HepG2 (cell line): ENCODE measurements around the gene GPATCH11. TPM values are rescaled to one million over a fixed set of nuclear protein-coding genes. Genes with fewer than 3 reads are reported as not detected.

Source experiments
- ATAC-seq: fragments of 200-7000 bp; cut with Tn5 transposase; 3 replicates; pipeline ENCODE4 v1.9.1; 2020; ENCODE audit warnings: mild to moderate bottlenecking, moderate library complexity
- BruUV-seq: library from RNA; stranded (reverse); fragments of 400-500 nt; replicated peaks from 2 replicates; lab custom pipeline; 2021; lab: Mats Ljungman, UMichigan
- CTCF ChIA-PET: fragments of 300-600 bp; formaldehyde crosslinking; extraction: SDS; loops from one replicate; lab custom pipeline; 2021; ENCODE audit warnings: low total read pairs, inconsistent platforms, low intra/inter-chr PET ratio; lab: Yijun Ruan, JAX
- POLR2A ChIA-PET: fragments of 350-600 bp; sonication (Branson Sonifier 250); formaldehyde crosslinking; loops from one replicate; lab custom pipeline; 2020; ENCODE audit warnings: antibody characterized with exemption, inconsistent platforms; lab: Yijun Ruan, JAX
- DNase-seq: peaks from one replicate; pipeline ENCODE4 v3.0.0-alpha.2; 2015; ENCODE audit warnings: low spot score
- FAIRE-seq: peaks from 3 replicates; lab custom pipeline; 2011; peaks lifted over from hg19 to GRCh38; lab: Jason Lieb, UNC
- H2AFZ ChIP-seq: one replicate; pipeline ENCODE4 v1.6.1; 2011; ENCODE audit warnings: low read length, inconsistent platforms
- H3K27ac ChIP-seq: fragments of 300-600 bp; 3 replicates; pipeline ENCODE4 v1.8.0; 2011; ENCODE audit warnings: mixed run types, mild to moderate bottlenecking, mixed read lengths, low read length, inconsistent platforms; ENCODE audit not compliant: insufficient read depth; ENCODE audit errors: extremely low read length
- H3K27me3 ChIP-seq, 2 experiments: fragments of 200-600 bp in 1 of 2; 2 replicates in 1 of 2; 3 replicates in 1 of 2; pipeline versions ENCODE4 v1.6.0 to v1.8.0; 2011; ENCODE audit warnings: low read length in 2 of 2, mild to moderate bottlenecking in 2 of 2, moderate library complexity in 2 of 2, inconsistent platforms in 1 of 2; ENCODE audit not compliant: insufficient read depth in 2 of 2, control insufficient read depth in 1 of 2
- H3K36me3 ChIP-seq, 2 experiments: fragments of 200-600 bp in 1 of 2; replicated peaks in 1 of 2; 2 replicates in 1 of 2; 3 replicates in 1 of 2; pipeline versions ENCODE4 v1.5.1 to v1.8.0; 2011; ENCODE audit warnings: low read length in 2 of 2, inconsistent platforms in 1 of 2; ENCODE audit not compliant: insufficient read depth in 2 of 2, control insufficient read depth in 1 of 2
- H3K4me1 ChIP-seq: 2 replicates; pipeline ENCODE4 v1.5.1; 2012; ENCODE audit warnings: low read length, inconsistent platforms; ENCODE audit not compliant: insufficient read depth
- H3K4me2 ChIP-seq: 2 replicates; pipeline ENCODE4 v1.6.0; 2011; ENCODE audit warnings: low read depth, low read length, inconsistent platforms
- H3K4me3 ChIP-seq, 3 experiments: fragments of 200-600 bp in 1 of 3; sonication (generic), shearing (Covaris generic) in 1 of 3; replicated peaks in 1 of 3; 2 replicates each; pipeline ENCODE4 v1.5.1; 2011 to 2016; ENCODE audit warnings: low read length in 3 of 3, inconsistent platforms in 2 of 3, low read depth in 2 of 3, mild to moderate bottlenecking in 2 of 3, control low read depth in 1 of 3, mixed read lengths in 1 of 3; ENCODE audit not compliant: insufficient read depth in 1 of 3
- H3K79me2 ChIP-seq: one replicate; pipeline ENCODE4 v1.6.1; 2011; ENCODE audit warnings: low read length, inconsistent platforms; ENCODE audit not compliant: insufficient read depth
- H3K9ac ChIP-seq: 2 replicates; pipeline ENCODE4 v1.6.0; 2011; ENCODE audit warnings: mild to moderate bottlenecking, low read depth, low read length, inconsistent platforms; ENCODE audit not compliant: insufficient read depth
- H3K9me3 ChIP-seq: 2 replicates; pipeline ENCODE4 v1.5.1; 2012; ENCODE audit warnings: mild to moderate bottlenecking, low read length
- H4K20me1 ChIP-seq: 2 replicates; pipeline ENCODE4 v1.6.0; 2011; ENCODE audit warnings: inconsistent platforms, mild to moderate bottlenecking, low read length, moderate library complexity; ENCODE audit not compliant: insufficient read depth
- CBX5 ChIP-seq: sonication (generic); formaldehyde crosslinking; IDR thresholded peaks from 2 replicates; pipeline ENCODE4 v1.4.0; 2020; ENCODE audit warnings: missing genetic modification reagents, borderline replicate concordance
- CEBPB ChIP-seq: IDR thresholded peaks from 2 replicates; pipeline ENCODE4 v1.6.1; 2011; ENCODE audit warnings: low read depth, low read length, improper control_type of control experiment, borderline replicate concordance
- CEBPG ChIP-seq: IDR thresholded peaks from 2 replicates; pipeline ENCODE4 v1.6.1; 2016
- HNRNPH1 ChIP-seq: fragments of 200-400 bp; formaldehyde crosslinking; optimal IDR thresholded peaks from 2 replicates; pipeline ENCODE3; 2017; ENCODE audit warnings: mild to moderate bottlenecking, low read depth, low read length
- HNRNPK ChIP-seq: fragments of 200-400 bp; formaldehyde crosslinking; IDR thresholded peaks from 2 replicates; pipeline ENCODE4 v1.6.1; 2018; ENCODE audit warnings: low read length, low read depth, moderate library complexity, mild to moderate bottlenecking; ENCODE audit not compliant: poor library complexity, severe bottlenecking
- ONECUT2 ChIP-seq: sonication (generic); formaldehyde crosslinking; IDR thresholded peaks from 2 replicates; pipeline ENCODE4 v1.4.0; 2020; ENCODE audit warnings: missing genetic modification reagents
- PLRG1 ChIP-seq: fragments of 450-650 bp; conservative IDR thresholded peaks from 2 replicates; pipeline ENCODE4 v1.6.1; 2016
- RARG ChIP-seq: sonication (generic); formaldehyde crosslinking; IDR thresholded peaks from 2 replicates; pipeline ENCODE4 v1.4.0; 2020; ENCODE audit warnings: low read depth, mild to moderate bottlenecking, missing genetic modification reagents
- ZNF24 ChIP-seq: fragments of 450-650 bp; IDR thresholded peaks from 2 replicates; pipeline ENCODE4 v1.6.1; 2017; ENCODE audit warnings: antibody characterized with exemption, mild to moderate bottlenecking
- ZNF274 ChIP-seq: sonication (generic); formaldehyde crosslinking; IDR thresholded peaks from 2 replicates; pipeline ENCODE4 v1.5.1; 2020; ENCODE audit warnings: mild to moderate bottlenecking, missing genetic modification reagents
- ZNF562 ChIP-seq: sonication (generic); formaldehyde crosslinking; IDR thresholded peaks from 2 replicates; pipeline ENCODE4 v1.8.0; 2022; ENCODE audit warnings: missing genetic modification reagents, borderline replicate concordance
- ZNF709 ChIP-seq: sonication (generic); formaldehyde crosslinking; IDR thresholded peaks from 2 replicates; pipeline ENCODE4 v1.5.0; 2020; ENCODE audit warnings: mild to moderate bottlenecking, missing genetic modification reagents
- WGBS: methylation state at CpG from one replicate; pipeline ENCODE4 v1.1.6; 2017; ENCODE audit warnings: low lambda C conversion rate; 5-methylcytosine and 5-hydroxymethylcytosine counted together
- in situ Hi-C: cut with HindIII; loops from 2 replicates; pipeline ENCODE4 v1.10.0; 2017; ENCODE audit warnings: low pct_unique_long_range_greater_than_20kb; ENCODE audit not compliant: extremely low pct_ligation_motif_present
- intact Hi-C: fragments of 100-400 bp; cut with micrococcal nuclease; formaldehyde crosslinking; loops from one replicate; pipeline ENCODE4 v1.10.0; 2022; ENCODE audit not compliant: unreplicated experiment
- polyA plus RNA-seq, 8 experiments: library from polyadenylated mRNA; depleted of rRNA in 3 of 8; stranded (reverse) in 7 of 8; unstranded in 1 of 8; fragments of >200 nt; fragmentation: Illumina TruSeq in 4 of 8; extraction: Trizol in 4 of 8; gene quantifications; 2 replicates each; pipeline versions ENCODE4 v1.2.1 to v1.2.3, GENCODE V29; 2011 to 2016; ENCODE audit warnings: low read depth in 4 of 8, missing spikeins in 1 of 8, mixed read lengths in 1 of 8; ENCODE audit not compliant: insufficient read depth in 1 of 8
- total RNA-seq, 5 experiments: library from RNA; depleted of rRNA; stranded (reverse); fragments of >200 nt; fragmentation: Illumina TruSeq; extraction: Trizol; gene quantifications; 2 replicates each; pipeline ENCODE4 v1.2.3, GENCODE V29; 2016; ENCODE audit warnings: low read depth in 1 of 5
- TF ChIP-seq, protein P1 (sequence below): sonication (generic); formaldehyde crosslinking; conservative IDR thresholded peaks from 2 replicates; pipeline ENCODE4 v1.8.0; 2022; ENCODE audit warnings: missing genetic modification reagents

GPATCH11 gene
- total and polyA plus RNA-seq, 2 of the 13 experiments (the other 11 are each of a cell fraction or from before 2014, with no cell fraction given), result 3.8 to 8.7 TPM

- TF ChIP-seq, protein P1, sequence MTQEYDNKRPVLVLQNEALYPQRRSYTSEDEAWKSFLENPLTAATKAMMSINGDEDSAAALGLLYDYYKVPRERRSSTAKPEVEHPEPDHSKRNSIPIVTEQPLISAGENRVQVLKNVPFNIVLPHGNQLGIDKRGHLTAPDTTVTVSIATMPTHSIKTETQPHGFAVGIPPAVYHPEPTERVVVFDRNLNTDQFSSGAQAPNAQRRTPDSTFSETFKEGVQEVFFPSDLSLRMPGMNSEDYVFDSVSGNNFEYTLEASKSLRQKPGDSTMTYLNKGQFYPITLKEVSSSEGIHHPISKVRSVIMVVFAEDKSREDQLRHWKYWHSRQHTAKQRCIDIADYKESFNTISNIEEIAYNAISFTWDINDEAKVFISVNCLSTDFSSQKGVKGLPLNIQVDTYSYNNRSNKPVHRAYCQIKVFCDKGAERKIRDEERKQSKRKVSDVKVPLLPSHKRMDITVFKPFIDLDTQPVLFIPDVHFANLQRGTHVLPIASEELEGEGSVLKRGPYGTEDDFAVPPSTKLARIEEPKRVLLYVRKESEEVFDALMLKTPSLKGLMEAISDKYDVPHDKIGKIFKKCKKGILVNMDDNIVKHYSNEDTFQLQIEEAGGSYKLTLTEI (CRISPR knock-in tag), result no peak
- TF ChIP-seq ZNF24 (no peak), RARG (CRISPR knock-in tag) (no peak), ZNF709 (CRISPR knock-in tag) (peak; percentile 90; the same call in 1 of the 2 replicates), ZNF274 (CRISPR knock-in tag) (peak; percentile 73; the same call in 1 of the 2 replicates), ONECUT2 (CRISPR knock-in tag) (0 out of 2 replicates have a peak, but pooled peaks have one; percentile 26), HNRNPH1 (peak; percentile 4), CBX5 (CRISPR knock-in tag) (peak; percentile 18; the same call in 1 of the 2 replicates), PLRG1 (no peak)
Observed at GRCh38 chr2:37083873-37084794, at the start of gene GPATCH11, which contains the start of gene HEATR5B (continued).

DNA sequence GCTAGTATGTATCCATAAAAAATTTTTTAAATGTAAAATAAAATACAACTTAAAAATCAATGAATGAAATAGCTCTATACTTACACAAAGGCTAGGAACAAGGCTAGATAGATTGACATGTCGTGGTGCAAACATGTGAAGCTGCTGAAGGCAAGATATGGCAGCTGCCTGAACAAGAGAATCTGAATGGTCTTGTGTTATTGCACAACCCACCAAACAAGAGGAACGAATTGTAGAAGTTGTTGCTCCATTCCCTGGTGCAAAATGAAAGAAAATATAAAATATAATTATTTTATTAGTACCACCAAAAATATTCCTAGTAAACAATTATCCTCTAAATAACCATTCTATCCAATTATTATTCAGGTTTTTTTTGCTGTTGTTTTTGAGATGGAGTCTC, 46.5 kb upstream of the GPATCH11 start:
- Histone ChIP-seq H3K36me3 (peaks cover 0 to 4% of the 10 kb centered on the region in 2 experiments; a peak in 2 of 5 replicates), H2AFZ (no peak overlapping the region), H3K27me3 (no peaks in the 10 kb centered on the region), H3K9me3 (no peaks in the 10 kb centered on the region), H3K4me1 (no peaks in the 10 kb centered on the region; the same call in 1 of the 2 replicates), H3K4me3 (no peak overlapping the region), H4K20me1 (no peaks in the 10 kb centered on the region), H3K4me2 (no peak overlapping the region), H3K9ac (no peak overlapping the region), H3K27ac (no peak overlapping the region), H3K79me2 (no peaks in the 10 kb centered on the region)
- 95% methylated on average over 2 of the region's 2 CpGs for WGBS
- intact Hi-C loops, result no loop called here
- TF ChIP-seq ZNF562 (CRISPR knock-in tag), result no peak
- no peak for TF ChIP-seq HNRNPK
- TF ChIP-seq CEBPB, result peak; percentile 60; the same call in 1 of the 2 replicates
- TF ChIP-seq CEBPG, result 0 out of 2 replicates have a peak, but pooled peaks have one; percentile 27
- ChIA-PET POLR2A (no interaction called here), CTCF (no interaction called here)
- DNase-seq (no peak), FAIRE-seq (no peak), ATAC-seq (no peak)
- BruUV-seq, result no TSS peak
- in situ Hi-C loops, result no loop called here
